Measurements from ENCODE around the gene SCOC. TPM values are rescaled to one million over a fixed set of nuclear protein-coding genes. Genes with fewer than 3 reads are reported as not detected.

Gene SCOC
- total and polyA plus RNA-seq, 2 of the 4 experiments (the other 2 are of a cell fraction): 12.9 to 33.2 TPM

- H4K5ac ChIP-seq (ENCODE audit: low read depth, low read length): no peak overlapping the region
- no peak overlapping the region for H2AFZ ChIP-seq (replicated peaks; ENCODE audit: low read length, poor library complexity)
- dilution Hi-C loops (cut with HindIII; ENCODE audit: low sequenced_read_pairs, unreplicated experiment) (no loop called here), intact Hi-C loops (cut with micrococcal nuclease) (no loop called here), in situ Hi-C loops (cut with MboI; ENCODE audit: low sequenced_read_pairs) (loop anchor here (10.0 to 25.0 kb wide), 3 partner anchors 335 to 787 kb away; partner anchors contain the start of gene RNF150)
- H3K27me3 ChIP-seq (ENCODE audit: control insufficient read depth, insufficient read depth, low read length): peaks cover 24% of the 10 kb centered on the region
- no TSS peak for BruUV-seq (replicated peaks)
- H2BK120ac ChIP-seq (ENCODE audit: low read depth, low read length): no peak overlapping the region
- H2BK20ac ChIP-seq (ENCODE audit: low read depth, low read length): no peak overlapping the region
- H3K36me3 ChIP-seq (ENCODE audit: control insufficient read depth, insufficient read depth, low read length): no peaks in the 10 kb centered on the region
- H3K9ac ChIP-seq (ENCODE audit: low read depth, low read length): no peak overlapping the region
- CTCF ChIA-PET: interaction anchor here (1.3 kb wide), 1 partner anchor 501 kb away, joined by 3 read pairs; no protein-coding TSS in a partner anchor
- H2AK9ac ChIP-seq (replicated peaks; ENCODE audit: low read depth, low read length, poor library complexity): no peak overlapping the region
- H3K18ac ChIP-seq (ENCODE audit: low read depth, low read length): no peak overlapping the region
- no peak for ATAC-seq (ENCODE audit: low read depth)
- H2BK15ac ChIP-seq (ENCODE audit: low read depth, low read length): no peak overlapping the region
- H3K4ac ChIP-seq (ENCODE audit: low read depth, low read length): no peak overlapping the region
- H3K23ac ChIP-seq (ENCODE audit: low read depth, low read length): no peak overlapping the region
- no peak overlapping the region for H2BK5ac ChIP-seq (ENCODE audit: low read depth, low read length, poor library complexity, severe bottlenecking)
- TF ChIP-seq RAD21 (IDR thresholded peaks at IDR 0.05; ENCODE audit: low read length): no peak
- no peak for TF ChIP-seq ELK1 (IDR thresholded peaks at IDR 0.05; ENCODE audit: borderline replicate concordance, low read depth, low read length)
- TF ChIP-seq CHD1 (IDR thresholded peaks at IDR 0.05; ENCODE audit: low read depth, low read length): no peak
- no peak for TF ChIP-seq NFE2L2 (IDR thresholded peaks at IDR 0.05; ENCODE audit: low read depth, low read length)
- TF ChIP-seq MAFK (IDR thresholded peaks at IDR 0.05; ENCODE audit: low read depth, low read length): no peak
- no peak for TF ChIP-seq BHLHE40 (IDR thresholded peaks at IDR 0.05; ENCODE audit: low read depth, low read length)
- no peak for TF ChIP-seq POLR2A (IDR thresholded peaks at IDR 0.05; ENCODE audit: low read depth, low read length)
- TF ChIP-seq USF2 (IDR thresholded peaks at IDR 0.05; ENCODE audit: low read depth, low read length): no peak
- no peak for TF ChIP-seq RCOR1 (IDR thresholded peaks at IDR 0.05; ENCODE audit: insufficient replicate concordance, low read length)
- TF ChIP-seq RFX5 (IDR thresholded peaks at IDR 0.05; ENCODE audit: low read depth, low read length): no peak
- TF ChIP-seq MAZ (IDR thresholded peaks at IDR 0.05; ENCODE audit: borderline replicate concordance, low read depth, low read length): no peak
- no peak for TF ChIP-seq CTCF (conservative IDR thresholded peaks at IDR 0.05; ENCODE audit: low read depth, low read length)
- no peak for TF ChIP-seq SMC3 (IDR thresholded peaks at IDR 0.05; ENCODE audit: low read depth, low read length)
- H4K20me1 ChIP-seq (ENCODE audit: insufficient read depth, low read length): no peaks in the 10 kb centered on the region
- POLR2A ChIA-PET (ENCODE audit: unreplicated experiment): no interaction called here
- H3K4me1 ChIP-seq (ENCODE audit: control insufficient read depth, insufficient read depth, low read length): no peaks in the 10 kb centered on the region
- no peaks in the 10 kb centered on the region for H3K9me3 ChIP-seq (ENCODE audit: control insufficient read depth, insufficient read depth, low read length)
- H4K8ac ChIP-seq (ENCODE audit: low read depth in 2 of 2, low read length in 2 of 2): no peak overlapping the region
- no peaks in the 10 kb centered on the region for H3K9me1 ChIP-seq (ENCODE audit: insufficient read depth, low read length)
- no peak overlapping the region for H3K56ac ChIP-seq (ENCODE audit: extremely low read depth, insufficient read depth, low read length)
- H4K91ac ChIP-seq (ENCODE audit: insufficient read depth, low read depth, low read length): no peak overlapping the region
- no peak overlapping the region for H3K27ac ChIP-seq (ENCODE audit: insufficient read depth, low read length)
- H2AK5ac ChIP-seq (ENCODE audit: low read depth, low read length): no peak overlapping the region
- 75% methylated on average over 2 of the region's 2 CpGs; no CpG with 5 or more reads in 1 of the 2 experiments for WGBS, 2 experiments (ENCODE audit: extremely low coverage in 2 of 2, insufficient read length in 1 of 2)
- no peak overlapping the region for H3K14ac ChIP-seq (replicated peaks; ENCODE audit: low read depth, low read length)
- H3K79me1 ChIP-seq (ENCODE audit: low read depth in 1 of 2, low read length in 2 of 2): no peaks in the 10 kb centered on the region
- no peak overlapping the region for H3K4me2 ChIP-seq (ENCODE audit: low read depth, low read length)
- H3K4me3 ChIP-seq (ENCODE audit: insufficient read depth, low read depth, low read length): no peak overlapping the region
- no peak for DNase-seq
These were observed 23.6 kb upstream of the SCOC start for GRCh38 chr4:140349816-140350215.
